PC-9 (cell line): ENCODE results near the gene EVC.

ENCODE experiments used
- EZH2 ChIP-seq: fragments of 200-600 bp; sonication (generic); IDR thresholded peaks from 2 replicates; pipeline ENCODE4 v1.8.0; 2017; ENCODE audit warnings: antibody characterized with exemption, low read depth
- TF ChIP-seq, protein P1 (sequence below): fragments of 200-600 bp; sonication (generic); conservative IDR thresholded peaks from 2 replicates; pipeline ENCODE4 v1.6.1; 2017; ENCODE audit warnings: mixed run types, antibody characterized with exemption, mild to moderate bottlenecking, moderate library complexity

DNA sequence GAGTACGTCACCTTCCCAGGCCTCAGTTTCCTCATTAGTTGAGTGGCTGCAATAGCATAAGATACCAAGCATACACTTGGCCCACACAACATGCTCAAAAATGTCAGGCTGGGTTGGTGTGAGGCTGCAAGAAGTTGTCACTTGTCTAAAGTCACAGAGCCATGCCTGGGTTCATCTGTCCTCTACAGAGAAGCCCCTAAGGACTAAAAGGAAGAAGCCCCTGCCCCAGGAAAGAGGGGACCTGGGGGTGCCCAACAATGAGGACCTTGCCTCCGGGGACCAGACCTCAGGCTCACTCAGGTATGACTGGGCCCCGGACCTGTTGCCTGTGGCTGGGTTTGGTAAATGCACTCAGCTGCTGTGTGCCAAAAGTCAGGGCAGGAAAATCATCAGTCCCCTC is 99.2 kb downstream of the EVC start:
- TF ChIP-seq EZH2: no peak
- TF ChIP-seq, protein P1, sequence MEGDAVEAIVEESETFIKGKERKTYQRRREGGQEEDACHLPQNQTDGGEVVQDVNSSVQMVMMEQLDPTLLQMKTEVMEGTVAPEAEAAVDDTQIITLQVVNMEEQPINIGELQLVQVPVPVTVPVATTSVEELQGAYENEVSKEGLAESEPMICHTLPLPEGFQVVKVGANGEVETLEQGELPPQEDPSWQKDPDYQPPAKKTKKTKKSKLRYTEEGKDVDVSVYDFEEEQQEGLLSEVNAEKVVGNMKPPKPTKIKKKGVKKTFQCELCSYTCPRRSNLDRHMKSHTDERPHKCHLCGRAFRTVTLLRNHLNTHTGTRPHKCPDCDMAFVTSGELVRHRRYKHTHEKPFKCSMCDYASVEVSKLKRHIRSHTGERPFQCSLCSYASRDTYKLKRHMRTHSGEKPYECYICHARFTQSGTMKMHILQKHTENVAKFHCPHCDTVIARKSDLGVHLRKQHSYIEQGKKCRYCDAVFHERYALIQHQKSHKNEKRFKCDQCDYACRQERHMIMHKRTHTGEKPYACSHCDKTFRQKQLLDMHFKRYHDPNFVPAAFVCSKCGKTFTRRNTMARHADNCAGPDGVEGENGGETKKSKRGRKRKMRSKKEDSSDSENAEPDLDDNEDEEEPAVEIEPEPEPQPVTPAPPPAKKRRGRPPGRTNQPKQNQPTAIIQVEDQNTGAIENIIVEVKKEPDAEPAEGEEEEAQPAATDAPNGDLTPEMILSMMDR: no peak
